IMR-90 (cell line): ENCODE data around the gene IGLL1. TPM values are rescaled to one million over a fixed set of nuclear protein-coding genes. Genes with fewer than 3 reads are reported as not detected.

Source experiments
- ATAC-seq: fragments of 200-7000 bp; cut with Tn5 transposase; 2 replicates; pipeline ENCODE4 v1.9.1; 2020; ENCODE audit warnings: low read depth, mild to moderate bottlenecking, moderate library complexity
- BruUV-seq: library from RNA; stranded (reverse); fragments of 400-500 nt; replicated peaks from 2 replicates; lab custom pipeline; 2021; lab: Mats Ljungman, UMichigan
- CTCF ChIA-PET: fragments of 300-600 bp; formaldehyde crosslinking; extraction: SDS; loops from one replicate; lab custom pipeline; 2021; ENCODE audit warnings: antibody characterized with exemption; lab: Yijun Ruan, JAX
- POLR2A ChIA-PET: fragments of 300-600 bp; sonication (Branson Sonifier 250); formaldehyde crosslinking; loops from one replicate; lab custom pipeline; 2022; ENCODE audit warnings: antibody characterized with exemption; ENCODE audit not compliant: unreplicated experiment; lab: Charles Lee
- DNase-seq: peaks from one replicate; pipeline ENCODE4 v3.0.0; 2013
- H2AFZ ChIP-seq: replicated peaks from 2 replicates; pipeline ENCODE3; 2013; ENCODE audit warnings: low read length, mild to moderate bottlenecking; ENCODE audit not compliant: poor library complexity
- H2AK5ac ChIP-seq: 2 replicates; pipeline ENCODE4 v1.6.1; 2013; ENCODE audit warnings: low read depth, low read length, inconsistent platforms
- H2AK9ac ChIP-seq: replicated peaks from 2 replicates; pipeline ENCODE3; 2013; ENCODE audit warnings: mild to moderate bottlenecking, low read depth, low read length, moderate library complexity; ENCODE audit not compliant: poor library complexity
- H2BK120ac ChIP-seq: 2 replicates; pipeline ENCODE4 v1.6.1; 2013; ENCODE audit warnings: low read depth, low read length, inconsistent platforms
- H2BK15ac ChIP-seq: 3 replicates; pipeline ENCODE4 v1.6.1; 2013; ENCODE audit warnings: low read depth, low read length, inconsistent platforms
- H2BK20ac ChIP-seq: 2 replicates; pipeline ENCODE4 v1.6.1; 2013; ENCODE audit warnings: low read depth, mild to moderate bottlenecking, inconsistent platforms, low read length, moderate library complexity
- H2BK5ac ChIP-seq: 2 replicates; pipeline ENCODE4 v1.6.1; 2013; ENCODE audit warnings: mild to moderate bottlenecking, low read depth, low read length, inconsistent platforms; ENCODE audit not compliant: poor library complexity, severe bottlenecking
- H3K14ac ChIP-seq: replicated peaks from 2 replicates; pipeline ENCODE4 v1.6.1; 2013; ENCODE audit warnings: low read depth, low read length, inconsistent platforms
- H3K18ac ChIP-seq: 2 replicates; pipeline ENCODE4 v1.6.1; 2013; ENCODE audit warnings: low read depth, low read length, control low read depth
- H3K23ac ChIP-seq: 2 replicates; pipeline ENCODE4 v1.6.1; 2013; ENCODE audit warnings: low read depth, low read length, inconsistent platforms
- H3K27ac ChIP-seq: 2 replicates; pipeline ENCODE4 v1.5.1; 2013; ENCODE audit warnings: mild to moderate bottlenecking, control low read depth, low read length; ENCODE audit not compliant: insufficient read depth
- H3K27me3 ChIP-seq: 2 replicates; pipeline ENCODE4 v1.6.1; 2013; ENCODE audit warnings: low read length; ENCODE audit not compliant: control insufficient read depth, insufficient read depth
- H3K36me3 ChIP-seq: 2 replicates; pipeline ENCODE4 v1.6.1; 2013; ENCODE audit warnings: low read length, mixed read lengths; ENCODE audit not compliant: control insufficient read depth, insufficient read depth
- H3K4ac ChIP-seq: 2 replicates; pipeline ENCODE4 v1.6.1; 2013; ENCODE audit warnings: low read depth, low read length, inconsistent platforms
- H3K4me1 ChIP-seq: 2 replicates; pipeline ENCODE4 v1.6.1; 2013; ENCODE audit warnings: low read length, mixed read lengths; ENCODE audit not compliant: control insufficient read depth, insufficient read depth
- H3K4me2 ChIP-seq: 2 replicates; pipeline ENCODE4 v1.6.1; 2013; ENCODE audit warnings: low read depth, mild to moderate bottlenecking, control low read depth, low read length, moderate library complexity
- H3K4me3 ChIP-seq: 2 replicates; pipeline ENCODE4 v1.5.1; 2013; ENCODE audit warnings: low read depth, mild to moderate bottlenecking, control low read depth, low read length, moderate library complexity; ENCODE audit not compliant: insufficient read depth
- H3K56ac ChIP-seq: 2 replicates; pipeline ENCODE4 v1.6.1; 2013; ENCODE audit warnings: low read length, inconsistent platforms; ENCODE audit not compliant: insufficient read depth; ENCODE audit errors: extremely low read depth
- H3K79me1 ChIP-seq, 2 experiments: 2 replicates each; pipeline ENCODE4 v1.6.1; 2013; ENCODE audit warnings: low read length in 2 of 2, inconsistent platforms in 1 of 2, low read depth in 1 of 2
- H3K9ac ChIP-seq: 2 replicates; pipeline ENCODE4 v1.6.1; 2013; ENCODE audit warnings: low read depth, low read length, control low read depth
- H3K9me1 ChIP-seq: 2 replicates; pipeline ENCODE4 v1.6.1; 2013; ENCODE audit warnings: low read length, inconsistent platforms; ENCODE audit not compliant: insufficient read depth
- H3K9me3 ChIP-seq: 2 replicates; pipeline ENCODE4 v1.6.1; 2013; ENCODE audit warnings: low read length; ENCODE audit not compliant: control insufficient read depth, insufficient read depth
- H4K20me1 ChIP-seq: 2 replicates; pipeline ENCODE4 v1.6.1; 2013; ENCODE audit warnings: low read length, inconsistent platforms; ENCODE audit not compliant: insufficient read depth
- H4K5ac ChIP-seq: 2 replicates; pipeline ENCODE4 v1.6.1; 2013; ENCODE audit warnings: mild to moderate bottlenecking, low read depth, low read length, control low read depth
- H4K8ac ChIP-seq, 2 experiments: 2 replicates each; pipeline ENCODE4 v1.6.1; 2013; ENCODE audit warnings: low read depth in 2 of 2, low read length in 2 of 2, control low read depth in 1 of 2, inconsistent platforms in 1 of 2
- H4K91ac ChIP-seq: 2 replicates; pipeline ENCODE4 v1.6.1; 2013; ENCODE audit warnings: low read depth, low read length, inconsistent platforms; ENCODE audit not compliant: insufficient read depth
- BHLHE40 ChIP-seq: fragments of 150-350 bp; IDR thresholded peaks from 2 replicates; pipeline ENCODE4 v1.6.1; 2016; ENCODE audit warnings: mild to moderate bottlenecking, low read depth, low read length
- CEBPB ChIP-seq: IDR thresholded peaks from 2 replicates; pipeline ENCODE4 v1.6.1; 2012; ENCODE audit warnings: low read depth, low read length, improper control_type of control experiment
- CHD1 ChIP-seq: IDR thresholded peaks from 2 replicates; pipeline ENCODE4 v1.6.1; 2012; ENCODE audit warnings: low read depth, low read length, improper control_type of control experiment
- NFE2L2 ChIP-seq: fragments of 150-350 bp; IDR thresholded peaks from 2 replicates; pipeline ENCODE4 v1.6.1; 2016; ENCODE audit warnings: low read depth, mild to moderate bottlenecking, low read length
- RAD21 ChIP-seq: IDR thresholded peaks from 2 replicates; pipeline ENCODE4 v1.6.1; 2012; ENCODE audit warnings: low read length, improper control_type of control experiment
- RCOR1 ChIP-seq: IDR thresholded peaks from 2 replicates; pipeline ENCODE4 v1.6.1; 2012; ENCODE audit warnings: mild to moderate bottlenecking, low read length, improper control_type of control experiment; ENCODE audit not compliant: insufficient replicate concordance
- WGBS, 2 experiments: methylation state at CpG; one replicate each; pipeline versions ENCODE4 v1.1.5 to v1.1.7; 2013; ENCODE audit warnings: missing lambda C conversion rate in 2 of 2; ENCODE audit not compliant: insufficient read length in 1 of 2; ENCODE audit errors: extremely low coverage in 2 of 2; 5-methylcytosine and 5-hydroxymethylcytosine counted together
- dilution Hi-C: fragments of 300-500 bp; cut with HindIII; formaldehyde crosslinking; loops from one replicate; pipeline ENCODE4 v1.14.3; 2018; ENCODE audit warnings: low sequenced_read_pairs; ENCODE audit not compliant: unreplicated experiment
- in situ Hi-C: fragments of 300-500 bp; cut with MboI; formaldehyde crosslinking; loops from 3 replicates; pipeline ENCODE4 v1.14.3; 2019; ENCODE audit warnings: low sequenced_read_pairs, inconsistent platforms, mixed read lengths
- intact Hi-C: fragments of 100-400 bp; cut with micrococcal nuclease; formaldehyde crosslinking; loops from 2 replicates; pipeline ENCODE4 v1.10.0; 2022
- polyA plus RNA-seq, 3 experiments: library from polyadenylated mRNA; depleted of rRNA; stranded (reverse); fragments of >200 nt; gene quantifications; 2 replicates each; pipeline ENCODE4 v1.2.3, GENCODE V29; 2012; ENCODE audit warnings: low replicate concordance in 1 of 3
- total RNA-seq: library from RNA; depleted of rRNA; stranded (reverse); fragments of >200 nt; gene quantifications from 2 replicates; pipeline ENCODE4 v1.2.3, GENCODE V29; 2012
- TF ChIP-seq, protein P1 (sequence below): fragments of 150-350 bp; IDR thresholded peaks from 2 replicates; pipeline ENCODE4 v1.6.1; 2016; ENCODE audit warnings: low read depth, mild to moderate bottlenecking, low read length, moderate library complexity, borderline replicate concordance
- TF ChIP-seq, protein P2 (sequence below): fragments of 150-350 bp; IDR thresholded peaks from 2 replicates; pipeline ENCODE4 v1.6.1; 2017; ENCODE audit warnings: mild to moderate bottlenecking, antibody characterized with exemption, low read length, low read depth

Gene IGLL1
- total and polyA plus RNA-seq, 2 of the 4 experiments (the other 2 are of a cell fraction), result not detected

GRCh38 chr22:23537416-23537815, 42.7 kb downstream of the IGLL1 start:
- ChIA-PET POLR2A (no interaction called here), CTCF (no interaction called here)
- H2AK5ac ChIP-seq, result no peak overlapping the region
- DNase-seq (no peak), ATAC-seq (no peak)
- H3K27ac ChIP-seq, result no peak overlapping the region
- no peak overlapping the region for H3K56ac ChIP-seq
- 53% methylated on average over 3 of the region's 11 CpGs; no CpG with 5 or more reads in 1 of the 2 experiments for WGBS, 2 experiments
- H3K23ac ChIP-seq, result no peak overlapping the region
- TF ChIP-seq NFE2L2 (no peak), CEBPB (no peak), RAD21 (no peak), CHD1 (no peak), RCOR1 (no peak), BHLHE40 (no peak)
- TF ChIP-seq, protein P1, sequence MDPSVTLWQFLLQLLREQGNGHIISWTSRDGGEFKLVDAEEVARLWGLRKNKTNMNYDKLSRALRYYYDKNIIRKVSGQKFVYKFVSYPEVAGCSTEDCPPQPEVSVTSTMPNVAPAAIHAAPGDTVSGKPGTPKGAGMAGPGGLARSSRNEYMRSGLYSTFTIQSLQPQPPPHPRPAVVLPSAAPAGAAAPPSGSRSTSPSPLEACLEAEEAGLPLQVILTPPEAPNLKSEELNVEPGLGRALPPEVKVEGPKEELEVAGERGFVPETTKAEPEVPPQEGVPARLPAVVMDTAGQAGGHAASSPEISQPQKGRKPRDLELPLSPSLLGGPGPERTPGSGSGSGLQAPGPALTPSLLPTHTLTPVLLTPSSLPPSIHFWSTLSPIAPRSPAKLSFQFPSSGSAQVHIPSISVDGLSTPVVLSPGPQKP, result no peak
- TF ChIP-seq, protein P2, sequence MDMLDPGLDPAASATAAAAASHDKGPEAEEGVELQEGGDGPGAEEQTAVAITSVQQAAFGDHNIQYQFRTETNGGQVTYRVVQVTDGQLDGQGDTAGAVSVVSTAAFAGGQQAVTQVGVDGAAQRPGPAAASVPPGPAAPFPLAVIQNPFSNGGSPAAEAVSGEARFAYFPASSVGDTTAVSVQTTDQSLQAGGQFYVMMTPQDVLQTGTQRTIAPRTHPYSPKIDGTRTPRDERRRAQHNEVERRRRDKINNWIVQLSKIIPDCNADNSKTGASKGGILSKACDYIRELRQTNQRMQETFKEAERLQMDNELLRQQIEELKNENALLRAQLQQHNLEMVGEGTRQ, result no peak
- BruUV-seq, result no TSS peak
- H2BK15ac ChIP-seq, result no peak overlapping the region
- H4K5ac ChIP-seq, result no peak overlapping the region
- H3K27me3 ChIP-seq, result peaks cover 20% of the 10 kb centered on the region; the same call in 1 of the 2 replicates
- no peak overlapping the region for H4K8ac ChIP-seq
- no peaks in the 10 kb centered on the region for H3K9me3 ChIP-seq
- H3K9me1 ChIP-seq, result no peaks in the 10 kb centered on the region
- H4K20me1 ChIP-seq, result no peaks in the 10 kb centered on the region
- no peak overlapping the region for H2BK5ac ChIP-seq
- dilution Hi-C loops, result no loop called here
- in situ Hi-C loops, result no loop called here
- no peak overlapping the region for H3K9ac ChIP-seq
- H3K4me2 ChIP-seq, result no peak overlapping the region
- H3K4me1 ChIP-seq, result no peaks in the 10 kb centered on the region
- no peak overlapping the region for H4K91ac ChIP-seq
- intact Hi-C loops, result loop anchor here (5.0 kb wide), 1 partner anchor 135 kb away; no protein-coding TSS in a partner anchor
- no peaks in the 10 kb centered on the region for H3K79me1 ChIP-seq
- no peak overlapping the region for H3K18ac ChIP-seq
- H2AFZ ChIP-seq, result no peak overlapping the region
- no peak overlapping the region for H3K4ac ChIP-seq
- no peaks in the 10 kb centered on the region for H3K36me3 ChIP-seq
- no peak overlapping the region for H3K14ac ChIP-seq
- H2AK9ac ChIP-seq, result no peak overlapping the region
- no peak overlapping the region for H2BK120ac ChIP-seq
- H3K4me3 ChIP-seq, result no peak overlapping the region
- H2BK20ac ChIP-seq, result no peak overlapping the region
